B cell (primary cell): ENCODE data around the gene VSTM2L. TPM values are rescaled to one million over a fixed set of nuclear protein-coding genes. Genes with fewer than 3 reads are reported as not detected.

Source experiments
- ATAC-seq: fragments of 200-7000 bp; cut with Tn5 transposase; one replicate; pipeline ENCODE4 v1.10.0; 2021; ENCODE audit warnings: low read depth, mild to moderate bottlenecking, moderate number of reproducible peaks, moderate library complexity
- CTCF ChIA-PET: fragments of 350-600 bp; sonication (Branson Sonifier 250); formaldehyde crosslinking; loops from one replicate; lab custom pipeline; 2021; ENCODE audit warnings: antibody characterized with exemption, inconsistent platforms; lab: Charles Lee
- POLR2A ChIA-PET: fragments of 350-600 bp; sonication (Branson Sonifier 250); formaldehyde crosslinking; loops from one replicate; lab custom pipeline; 2021; ENCODE audit warnings: antibody characterized with exemption; lab: Charles Lee
- DNase-seq: peaks from one replicate; pipeline ENCODE4 v3.0.0; 2013
- H2AFZ ChIP-seq: 2 replicates; pipeline ENCODE4 v1.6.1; 2012; ENCODE audit warnings: mild to moderate bottlenecking, low read depth, low read length; ENCODE audit not compliant: insufficient read depth, poor library complexity, severe bottlenecking
- H3K27ac ChIP-seq, 2 donors: 1 replicate in 1 of 2; 2 replicates in 1 of 2; pipeline ENCODE4 v1.5.1; 2012 to 2013; ENCODE audit warnings: low read length in 2 of 2, mild to moderate bottlenecking in 2 of 2, moderate library complexity in 1 of 2
- H3K27me3 ChIP-seq, 4 experiments: fragments of 200-600 bp in 1 of 4; sonication (generic) in 1 of 4; replicated peaks in 1 of 4; 1 replicate in 2 of 4; 2 replicates in 2 of 4; pipeline versions ENCODE4 v1.6.1 to v1.7.0; 2013 to 2016; ENCODE audit warnings: low read length in 3 of 4, mild to moderate bottlenecking in 2 of 4, mixed read lengths in 1 of 4, moderate library complexity in 1 of 4; ENCODE audit not compliant: insufficient read depth in 4 of 4, control insufficient read depth in 3 of 4; ENCODE audit errors: control extremely low read depth in 1 of 4
- H3K36me3 ChIP-seq, 2 experiments: replicated peaks in 1 of 2; 1 replicate in 1 of 2; 2 replicates in 1 of 2; pipeline versions ENCODE4 v1.6.1 to v1.7.1; 2013; ENCODE audit warnings: low read length in 1 of 2; ENCODE audit not compliant: insufficient read depth in 2 of 2, control insufficient read depth in 1 of 2; ENCODE audit errors: control extremely low read depth in 1 of 2, extremely low read depth in 1 of 2
- H3K4me1 ChIP-seq, 2 donors: fragments of 200-600 bp in 1 of 2; sonication (generic) in 1 of 2; 1 replicate in 1 of 2; 2 replicates in 1 of 2; pipeline versions ENCODE4 v1.5.1 to v1.6.1; 2013 to 2017; ENCODE audit warnings: low read length in 2 of 2; ENCODE audit not compliant: control insufficient read depth in 2 of 2, insufficient read depth in 2 of 2
- H3K4me2 ChIP-seq: replicated peaks from 2 replicates; pipeline ENCODE3; 2012; ENCODE audit warnings: mild to moderate bottlenecking, low read depth, low read length; ENCODE audit not compliant: poor library complexity, severe bottlenecking
- H3K4me3 ChIP-seq, 5 experiments: fragments of 200-600 bp in 1 of 5; sonication (generic) in 1 of 5; 1 replicate in 3 of 5; 2 replicates in 2 of 5; pipeline versions ENCODE4 v1.5.1 to v1.7.0; 2011 to 2016; ENCODE audit warnings: low read length in 4 of 5, mild to moderate bottlenecking in 4 of 5, low read depth in 2 of 5, control low read depth in 1 of 5, moderate library complexity in 1 of 5; ENCODE audit not compliant: insufficient read depth in 1 of 5; ENCODE audit errors: control extremely low read depth in 1 of 5, extremely low read depth in 1 of 5
- H3K79me2 ChIP-seq: fragments of 200-600 bp; sonication (generic); one replicate; pipeline ENCODE4 v1.6.0; 2016; ENCODE audit warnings: low read length; ENCODE audit not compliant: control insufficient read depth, insufficient read depth
- H3K9ac ChIP-seq: fragments of 200-600 bp; sonication (generic); 2 replicates; pipeline ENCODE4 v1.6.1; 2017; ENCODE audit warnings: mild to moderate bottlenecking, low read length, moderate library complexity
- H3K9me3 ChIP-seq, 3 donors: one replicate each; pipeline versions ENCODE4 v1.6.1 to v1.7.1; 2013; ENCODE audit warnings: low read length in 2 of 3; ENCODE audit not compliant: control insufficient read depth in 2 of 3, insufficient read depth in 1 of 3; ENCODE audit errors: control extremely low read depth in 1 of 3
- H4K20me1 ChIP-seq: 2 replicates; pipeline ENCODE4 v1.6.0; 2012; ENCODE audit warnings: mild to moderate bottlenecking, low read length; ENCODE audit not compliant: insufficient read depth, control insufficient read depth, poor library complexity, severe bottlenecking
- H3K27ac Mint-ChIP-seq: one replicate; pipeline ENCODE4 v1.8.0; 2021; ENCODE audit warnings: mixed read lengths
- H3K27me3 Mint-ChIP-seq: one replicate; pipeline ENCODE4 v1.8.0; 2021; ENCODE audit warnings: mixed read lengths
- H3K4me1 Mint-ChIP-seq: one replicate; pipeline ENCODE4 v1.8.0; 2021; ENCODE audit warnings: mixed read lengths
- H3K4me3 Mint-ChIP-seq: one replicate; pipeline ENCODE4 v1.8.0; 2021; ENCODE audit warnings: mixed read lengths
- H3K9me3 Mint-ChIP-seq: one replicate; pipeline ENCODE4 v1.8.0; 2022; ENCODE audit warnings: mixed read lengths; ENCODE audit not compliant: insufficient read depth
- CTCF ChIP-seq: fragments of 200-600 bp; IDR thresholded peaks from one replicate; pipeline ENCODE4 v1.8.0; 2022; ENCODE audit warnings: antibody characterized with exemption, mild to moderate bottlenecking
- EZH2 ChIP-seq: IDR thresholded peaks from 2 replicates; pipeline ENCODE4 v1.6.1; 2012; ENCODE audit warnings: borderline replicate concordance, low read depth, mild to moderate bottlenecking, moderate library complexity, low read length; ENCODE audit not compliant: insufficient read depth, poor library complexity, severe bottlenecking
- WGBS: methylation state at CpG from one replicate; pipeline ENCODE4 v1.1.5; 2013; ENCODE audit warnings: missing lambda C conversion rate; ENCODE audit not compliant: insufficient coverage; 5-methylcytosine and 5-hydroxymethylcytosine counted together
- intact Hi-C: fragments of 100-400 bp; cut with micrococcal nuclease; formaldehyde crosslinking; loops from one replicate; pipeline ENCODE4 v1.10.0; 2022
- polyA plus RNA-seq: library from polyadenylated mRNA; depleted of rRNA; stranded (reverse); fragments of >200 nt; gene quantifications from 2 replicates; pipeline ENCODE4 v1.2.3, GENCODE V29; 2012
- total RNA-seq, 2 donors: library from RNA; stranded (reverse); fragments of 120-200 nt in 1 of 2; gene quantifications; 1 replicate in 1 of 2; 2 replicates in 1 of 2; pipeline versions ENCODE4 v1.2.3 to v1.2.4, GENCODE V29; 2013 to 2022

The VSTM2L gene
- total and polyA plus RNA-seq, 2 donors (not counting 1 experiment from before 2014, with no cell fraction given), result 0.25 TPM; not detected in 1

GRCh38 chr20:37928996-37929682 is 26.2 kb downstream of the VSTM2L start:
- no peaks in the 10 kb centered on the region for H4K20me1 ChIP-seq
- H3K4me1 ChIP-seq, result no peaks in the 10 kb centered on the region
- no peak overlapping the region for H3K4me2 ChIP-seq
- no peak overlapping the region for H3K9ac ChIP-seq
- no peak overlapping the region for H2AFZ ChIP-seq
- H3K36me3 ChIP-seq, result no peaks in the 10 kb centered on the region
- no peaks in the 10 kb centered on the region for H3K79me2 ChIP-seq
- intact Hi-C loops, result no loop called here
- H3K27me3 ChIP-seq, result peaks cover 0 to 9% (median 1%) of the 10 kb centered on the region in 4 experiments
- no peak overlapping the region for H3K27ac Mint-ChIP-seq
- H3K27me3 Mint-ChIP-seq, result peaks cover 24% of the 10 kb centered on the region
- H3K4me3 Mint-ChIP-seq, result no peak overlapping the region
- ChIA-PET POLR2A (no interaction called here), CTCF (no interaction called here)
- H3K27ac ChIP-seq, result no peak overlapping the region
- TF ChIP-seq CTCF (no peak), EZH2 (no peak)
- H3K9me3 ChIP-seq, result no peaks in the 10 kb centered on the region
- no peaks in the 10 kb centered on the region for H3K4me1 Mint-ChIP-seq
- ATAC-seq (no peak), DNase-seq (no peak)
- H3K9me3 Mint-ChIP-seq, result no peaks in the 10 kb centered on the region
- H3K4me3 ChIP-seq, result no peak overlapping the region
- WGBS, result 64% methylated on average over 8 of the region's 8 CpGs

GRCh38 chr20:37929683-37930014 is 26.7 kb downstream of the VSTM2L start:
- POLR2A ChIA-PET, result no interaction called here
- no peak overlapping the region for H3K27ac ChIP-seq

More at GRCh38 chr20:37929683-37930014, 26.7 kb downstream of the VSTM2L start:
- no peaks in the 10 kb centered on the region for H3K9me3 Mint-ChIP-seq
- ATAC-seq, result no peak
- no peak for DNase-seq
- Histone ChIP-seq H3K27me3 (peaks cover 0 to 9% (median 1%) of the 10 kb centered on the region in 4 experiments), H2AFZ (no peak overlapping the region), H3K9ac (no peak overlapping the region), H3K4me1 (no peaks in the 10 kb centered on the region), H3K36me3 (no peaks in the 10 kb centered on the region), H3K9me3 (no peaks in the 10 kb centered on the region), H3K79me2 (no peaks in the 10 kb centered on the region), H3K4me2 (no peak overlapping the region), H4K20me1 (no peaks in the 10 kb centered on the region), H3K4me3 (no peak overlapping the region)
- peaks cover 24% of the 10 kb centered on the region for H3K27me3 Mint-ChIP-seq
- WGBS, result 79% methylated on average over 2 of the region's 4 CpGs
- intact Hi-C loops, result no loop called here
- H3K27ac Mint-ChIP-seq, result no peak overlapping the region
- no peaks in the 10 kb centered on the region for H3K4me1 Mint-ChIP-seq
- CTCF ChIA-PET, result no interaction called here
- no peak for TF ChIP-seq EZH2
- TF ChIP-seq CTCF, result no peak
- H3K4me3 Mint-ChIP-seq, result no peak overlapping the region
